Activated CD4-positive, alpha-beta T cell treated with anti-CD3 and anti-CD28 coated beads, Interleukin-2, amount 50 U/mL, for 24 hours (primary cell): ENCODE data around the gene MORC2.

Source experiments
- DNase-seq, 2 donors: peaks; one replicate each; pipeline ENCODE4 v3.0.0-alpha.2; 2020; ENCODE audit warnings: low read depth in 1 of 2, low spot score in 1 of 2

MORC2 gene

GRCh38 chr22:30875481-30876215 is 92.9 kb downstream of the MORC2 start:
- DNase-seq = no peak
